ENCODE results near the gene IMPG1.

Gene IMPG1, protein sequence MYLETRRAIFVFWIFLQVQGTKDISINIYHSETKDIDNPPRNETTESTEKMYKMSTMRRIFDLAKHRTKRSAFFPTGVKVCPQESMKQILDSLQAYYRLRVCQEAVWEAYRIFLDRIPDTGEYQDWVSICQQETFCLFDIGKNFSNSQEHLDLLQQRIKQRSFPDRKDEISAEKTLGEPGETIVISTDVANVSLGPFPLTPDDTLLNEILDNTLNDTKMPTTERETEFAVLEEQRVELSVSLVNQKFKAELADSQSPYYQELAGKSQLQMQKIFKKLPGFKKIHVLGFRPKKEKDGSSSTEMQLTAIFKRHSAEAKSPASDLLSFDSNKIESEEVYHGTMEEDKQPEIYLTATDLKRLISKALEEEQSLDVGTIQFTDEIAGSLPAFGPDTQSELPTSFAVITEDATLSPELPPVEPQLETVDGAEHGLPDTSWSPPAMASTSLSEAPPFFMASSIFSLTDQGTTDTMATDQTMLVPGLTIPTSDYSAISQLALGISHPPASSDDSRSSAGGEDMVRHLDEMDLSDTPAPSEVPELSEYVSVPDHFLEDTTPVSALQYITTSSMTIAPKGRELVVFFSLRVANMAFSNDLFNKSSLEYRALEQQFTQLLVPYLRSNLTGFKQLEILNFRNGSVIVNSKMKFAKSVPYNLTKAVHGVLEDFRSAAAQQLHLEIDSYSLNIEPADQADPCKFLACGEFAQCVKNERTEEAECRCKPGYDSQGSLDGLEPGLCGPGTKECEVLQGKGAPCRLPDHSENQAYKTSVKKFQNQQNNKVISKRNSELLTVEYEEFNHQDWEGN

DNA sequence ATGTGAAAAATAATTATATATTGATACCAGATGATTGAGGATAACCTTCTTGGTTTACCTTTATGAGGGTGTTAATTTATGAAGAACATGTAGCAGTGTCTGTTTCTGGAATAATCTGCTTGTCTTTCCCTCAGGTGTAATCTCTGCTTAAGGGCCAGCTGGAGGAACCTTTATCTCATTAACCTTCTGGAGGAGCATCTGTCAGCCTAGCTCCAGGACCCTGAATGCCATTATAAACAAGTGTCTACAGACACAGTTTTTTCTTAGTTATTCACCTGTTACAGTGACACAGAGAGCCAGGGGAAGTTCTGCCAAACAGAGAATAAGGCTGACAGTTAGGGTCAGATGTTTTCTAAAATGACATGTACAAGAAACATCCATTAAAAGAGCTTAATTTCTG is at the start of gene IMPG1:
IMPG1 (minus strand) TSS at position 101 of the 400 bp plus-strand sequence. CDS start 174 bp downstream, outside the sequence.
- no peak for DNase-seq

- DNase-seq, result no peak
Measured at GRCh38 chr6:76120302-76120701, 47.8 kb upstream of the IMPG1 start.

- no peak for DNase-seq
Measured at GRCh38 chr6:76073281-76073680, 819 bp upstream of the IMPG1 start.

DNA sequence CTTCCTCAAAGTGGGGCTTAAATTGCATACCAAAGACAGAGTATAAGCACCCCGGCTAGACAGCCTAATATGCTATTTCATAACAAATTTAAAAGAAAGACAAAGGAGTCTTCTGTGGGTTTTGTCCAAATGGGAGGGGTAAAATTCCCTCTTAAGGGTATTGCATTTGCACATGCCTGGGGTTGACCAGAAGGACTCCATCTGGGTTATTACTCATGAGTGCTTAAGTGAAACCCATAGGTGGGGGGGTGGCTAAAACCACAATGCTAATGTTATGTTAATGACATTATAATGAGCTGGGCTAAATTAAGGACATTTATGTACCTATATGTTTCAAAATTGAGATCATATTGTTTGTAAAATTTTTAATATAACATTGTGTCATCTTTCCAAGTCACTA is 15.0 kb downstream of the IMPG1 start:
- no peak for DNase-seq

DNA sequence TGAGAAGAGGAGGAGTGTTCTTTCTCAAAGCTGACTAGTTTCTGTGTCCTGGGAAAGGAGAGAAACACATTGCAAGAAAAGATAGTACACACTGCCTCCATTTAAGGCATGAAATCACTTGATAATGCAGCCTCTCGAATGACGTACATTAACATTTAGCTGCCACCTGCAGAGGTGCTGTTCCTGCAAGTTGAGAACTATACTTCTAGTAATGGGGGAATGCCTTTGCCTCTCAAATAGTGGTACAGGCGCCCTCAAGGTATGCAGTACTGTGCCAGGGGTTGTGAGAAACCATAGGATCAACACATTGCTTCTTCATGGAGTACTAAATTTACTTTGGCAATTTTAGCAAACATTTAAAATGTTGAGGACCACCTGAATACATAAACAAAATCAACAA is 20.1 kb downstream of the IMPG1 start:
- no peak for DNase-seq

- DNase-seq, result no peak
Measured at GRCh38 chr6:76043690-76044089, 28.8 kb downstream of the IMPG1 start.

- no peak for DNase-seq
Measured at GRCh38 chr6:76035713-76036112, 36.7 kb downstream of the IMPG1 start.

DNA sequence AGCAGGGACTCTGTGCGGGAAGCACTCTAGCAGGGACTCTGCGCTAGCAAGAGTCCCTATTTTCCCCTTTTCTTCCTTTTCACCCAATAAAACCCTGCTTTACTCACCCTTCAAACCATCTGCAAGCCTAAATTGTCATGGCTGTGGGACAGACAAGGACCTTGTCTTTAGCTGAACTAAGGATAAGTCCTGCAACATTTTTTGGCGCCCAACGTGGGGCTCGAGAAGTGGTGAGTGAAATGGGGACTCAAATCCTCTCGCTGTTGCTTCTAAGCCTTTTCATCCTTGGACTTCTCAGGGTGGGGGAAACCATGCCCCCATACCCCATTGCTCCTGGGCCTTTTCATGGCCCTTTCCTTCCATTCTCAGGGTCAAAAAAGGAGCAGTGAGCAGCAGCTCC is 46.4 kb downstream of the IMPG1 start:
- no peak for DNase-seq

GRCh38 chr6:76014626-76015530 is 57.6 kb downstream of the IMPG1 start:
- DNase-seq, result no peak

DNA sequence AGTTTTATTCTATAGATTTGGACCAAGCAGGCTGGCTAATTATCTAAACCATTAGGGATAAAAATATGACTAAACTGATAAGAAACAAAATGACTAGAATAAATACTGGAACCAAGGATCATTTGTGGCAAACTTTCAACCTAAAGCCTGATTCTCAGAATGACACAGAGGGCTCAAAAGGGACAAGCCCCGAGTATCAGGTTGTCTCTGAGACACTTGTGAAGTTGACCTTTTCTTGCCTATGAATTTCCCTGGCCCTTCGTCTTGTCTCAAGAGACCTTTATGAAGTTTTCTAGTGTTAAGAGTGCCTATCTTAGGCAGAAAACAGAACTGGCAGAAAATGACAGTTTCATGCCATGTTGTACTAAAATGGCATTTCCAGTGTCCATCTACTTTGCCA is 68.3 kb downstream of the IMPG1 start:
- DNase-seq, result no peak

- DNase-seq, result no peak
Measured at GRCh38 chr6:76003686-76004085, 68.8 kb downstream of the IMPG1 start.

DNA sequence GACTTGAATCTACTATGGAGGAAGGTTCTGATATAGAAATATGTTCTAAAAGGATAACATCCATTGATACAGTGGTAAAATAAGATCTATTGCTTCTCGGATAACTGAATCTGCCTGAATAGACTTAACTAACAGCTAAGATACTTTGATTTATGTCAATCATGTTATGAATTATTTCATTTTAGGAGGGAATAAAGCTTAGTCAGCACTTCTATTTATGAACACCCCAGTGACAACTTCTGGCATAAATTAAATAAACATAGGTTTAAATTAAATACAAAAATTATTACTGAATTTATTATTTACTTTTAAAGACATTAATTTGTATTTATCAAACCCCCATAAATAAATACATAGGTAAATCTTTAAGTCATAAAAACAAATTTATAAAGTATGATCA is 69.3 kb downstream of the IMPG1 start:
- no peak for DNase-seq

DNA sequence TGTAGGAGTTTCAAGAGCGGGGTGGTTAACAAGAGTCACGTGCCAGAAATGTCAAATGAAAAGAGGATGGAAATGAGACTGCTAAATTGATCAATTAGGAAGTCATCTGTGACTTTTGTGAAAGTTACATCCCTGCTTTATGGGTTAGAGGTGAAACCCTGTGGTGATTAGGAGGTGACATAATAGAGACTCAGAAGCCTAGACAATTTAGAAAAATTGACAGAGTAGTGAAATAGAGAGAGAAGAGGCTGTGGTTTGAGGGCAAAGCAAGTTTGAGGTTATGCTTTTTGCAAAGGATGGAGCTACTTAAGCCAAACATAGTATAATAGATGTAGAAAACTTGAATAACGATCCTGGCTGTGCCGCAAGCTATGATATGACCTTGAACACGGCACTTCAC is 71.8 kb downstream of the IMPG1 start:
- DNase-seq, result no peak

DNA sequence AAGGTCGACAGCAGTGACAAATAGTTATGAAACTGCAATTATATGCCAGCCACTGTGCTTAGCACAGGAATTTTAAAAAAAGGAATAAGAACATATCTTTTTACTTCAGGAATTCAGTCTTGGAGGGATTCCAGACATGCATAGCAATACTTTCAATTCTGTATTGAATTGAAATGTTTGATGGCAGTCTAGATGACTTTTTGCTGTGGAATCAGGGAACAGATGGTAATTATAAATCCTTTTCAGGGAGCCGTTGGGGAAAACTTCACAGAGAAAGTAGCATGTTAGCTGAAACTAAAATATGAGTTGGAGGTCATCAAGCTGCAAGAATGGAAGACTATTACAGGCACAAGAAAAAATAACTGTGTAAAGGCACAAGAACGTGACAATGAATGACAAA is 74.8 kb downstream of the IMPG1 start:
- DNase-seq, result no peak

DNA sequence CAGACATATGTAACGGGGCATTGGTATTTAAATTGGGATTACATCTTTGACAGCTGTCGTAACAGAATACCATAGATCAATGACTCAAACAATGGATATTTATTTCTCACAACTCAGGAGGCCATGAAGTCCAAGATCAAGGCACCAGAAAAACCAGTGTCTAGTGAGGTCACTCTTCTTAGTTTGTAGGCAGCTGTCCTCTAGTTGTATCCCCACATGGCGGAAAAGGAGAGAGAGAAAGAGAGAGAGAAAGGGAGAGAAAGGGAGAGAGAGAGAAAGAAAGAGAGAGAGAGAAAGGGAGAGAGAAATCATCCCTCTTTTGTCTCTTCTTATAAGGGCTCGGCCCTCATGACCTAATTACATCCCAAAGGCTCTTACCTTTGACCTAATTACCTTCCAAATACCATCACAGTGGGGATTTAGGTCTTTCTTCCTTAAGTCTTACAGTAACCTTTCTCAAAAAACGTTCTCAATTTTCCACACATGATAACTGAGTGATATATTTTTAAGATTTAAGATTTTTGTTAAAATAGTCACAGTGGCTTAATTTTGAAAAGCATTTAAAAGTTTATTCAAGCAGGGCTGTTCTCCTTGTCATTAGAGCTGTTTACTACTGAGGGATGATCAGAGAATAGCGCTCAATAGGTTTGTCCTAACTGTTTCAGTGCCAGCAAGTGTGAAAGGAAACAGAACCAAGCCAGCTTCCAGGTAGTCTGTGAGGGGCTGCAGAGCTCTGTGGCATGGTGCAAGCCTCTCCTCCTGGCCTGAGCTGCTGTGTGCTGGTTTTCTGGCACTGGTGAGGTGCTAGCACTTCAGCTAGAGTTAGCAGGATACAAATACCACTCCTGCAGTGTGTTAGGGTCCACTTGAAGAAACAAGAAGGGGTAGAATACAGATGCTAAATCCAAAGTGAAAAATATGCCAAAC is 79.0 kb downstream of the IMPG1 start:
- DNase-seq, result no peak

DNA sequence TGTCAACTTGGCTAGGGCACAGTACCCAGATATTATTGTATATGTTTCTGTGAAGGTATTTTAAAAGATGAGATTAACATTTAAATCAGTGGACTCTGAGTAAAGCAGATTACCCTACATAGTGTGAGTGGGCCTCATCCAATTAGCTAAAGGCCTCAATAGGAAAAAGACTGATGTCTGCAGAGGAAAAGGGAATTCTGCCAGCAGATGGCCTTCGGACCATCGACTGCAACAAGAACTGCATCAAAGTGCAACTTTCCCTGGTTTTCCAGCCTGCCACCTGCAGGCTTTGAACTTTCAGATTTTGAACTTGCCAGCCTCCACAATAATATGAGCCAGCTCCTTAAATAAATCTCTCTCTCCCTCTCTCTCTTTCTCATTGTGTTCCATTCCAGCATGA is 80.5 kb downstream of the IMPG1 start:
- no peak for DNase-seq

DNA sequence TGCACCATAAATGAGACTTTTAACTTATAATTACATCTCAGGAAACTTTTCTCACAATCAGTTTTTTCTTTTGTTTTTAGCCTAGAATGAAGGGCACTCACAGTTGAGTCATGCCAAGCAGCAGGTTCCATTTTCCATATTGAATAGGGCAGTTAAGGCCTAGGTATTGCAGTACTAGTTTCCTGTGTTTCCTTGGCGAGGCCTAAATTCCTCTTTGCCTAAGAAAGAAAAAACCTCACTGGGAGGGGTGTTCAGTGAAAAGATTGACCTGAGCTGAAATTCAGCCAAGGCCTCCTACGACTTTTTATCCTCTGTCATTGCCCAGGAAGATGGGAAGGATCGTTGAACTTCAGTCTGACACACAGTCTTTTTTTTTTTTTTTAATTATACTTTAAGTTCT is 85.5 kb downstream of the IMPG1 start:
- no peak for DNase-seq

GRCh38 chr6:75975904-75976303 is 96.6 kb downstream of the IMPG1 start:
- DNase-seq, result no peak

- DNase-seq, result no peak
Measured at GRCh38 chr6:75970093-75970492, 102.4 kb downstream of the IMPG1 start.

DNA sequence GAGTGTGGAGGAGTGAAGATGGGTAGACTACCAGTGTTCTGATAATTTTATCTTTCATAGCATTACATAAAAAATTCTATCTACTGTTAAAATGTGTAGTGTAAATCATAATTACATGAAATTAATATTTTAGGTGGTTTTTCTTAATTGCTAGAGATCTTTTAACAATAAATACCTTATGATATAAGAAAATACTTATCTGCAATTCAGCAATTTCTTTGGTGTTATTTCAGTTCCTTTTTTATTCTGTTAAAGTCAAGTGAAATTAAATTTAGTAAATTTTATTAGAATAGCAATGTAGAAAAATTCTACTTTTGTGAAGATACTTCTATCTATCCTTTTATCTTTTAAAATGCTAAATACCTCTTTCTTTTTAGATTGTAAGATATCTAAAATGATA is 104.3 kb downstream of the IMPG1 start:
- DNase-seq, result no peak

- no peak for DNase-seq
Measured at GRCh38 chr6:75963569-75963968, 108.9 kb downstream of the IMPG1 start.

DNA sequence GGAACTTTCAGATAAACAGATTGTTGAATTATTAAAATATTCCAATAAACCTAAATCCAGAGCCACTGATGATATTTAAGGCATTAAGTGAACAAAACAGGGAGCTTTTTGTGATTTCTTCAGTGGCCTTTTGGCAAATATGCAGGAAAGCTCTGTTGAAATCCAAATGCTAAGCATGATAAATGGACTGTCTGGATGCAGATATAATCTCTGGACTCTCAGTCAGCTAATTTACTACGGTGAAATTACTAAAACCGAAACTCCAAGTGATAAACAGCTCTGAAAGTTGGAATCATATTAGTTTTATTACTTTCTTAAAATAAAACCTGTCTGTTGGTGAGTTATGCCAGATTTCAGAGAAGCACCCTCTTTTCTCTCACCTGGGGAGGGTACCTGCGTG is 120.3 kb downstream of the IMPG1 start:
- no peak for DNase-seq

Measured in NCI-H187 treated with DMSO at 0.1 percent for 48 hours (cell line).